PC-9 (cell line): Measurements from ENCODE around the gene SLC8A1.

Source experiments
- EZH2 ChIP-seq: fragments of 200-600 bp; sonication (generic); IDR thresholded peaks from 2 replicates; pipeline ENCODE4 v1.8.0; 2017; ENCODE audit warnings: antibody characterized with exemption, low read depth
- TF ChIP-seq, protein P1 (sequence below): fragments of 200-600 bp; sonication (generic); conservative IDR thresholded peaks from 2 replicates; pipeline ENCODE4 v1.6.1; 2017; ENCODE audit warnings: mixed run types, antibody characterized with exemption, mild to moderate bottlenecking, moderate library complexity

DNA sequence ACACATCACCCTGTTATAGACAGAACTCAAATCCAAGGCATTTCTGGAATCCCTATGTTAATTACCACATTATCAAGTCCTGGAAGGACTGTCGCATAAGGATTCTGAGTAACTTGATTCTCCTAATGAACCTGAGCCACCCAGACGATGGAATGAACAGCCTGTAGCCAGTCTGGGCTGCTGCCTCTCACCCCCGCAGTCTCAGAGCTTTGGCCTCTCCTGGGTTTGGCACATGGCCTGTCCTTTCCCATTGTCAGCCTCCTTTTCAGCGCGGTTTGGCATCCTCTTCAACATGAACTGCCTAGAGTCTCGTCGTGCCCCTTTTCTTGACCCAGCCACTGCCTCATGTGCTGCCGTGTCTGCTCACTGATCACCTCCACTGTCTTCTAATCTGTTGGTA, 147.6 kb downstream of the SLC8A1 start:
- TF ChIP-seq, protein P1, sequence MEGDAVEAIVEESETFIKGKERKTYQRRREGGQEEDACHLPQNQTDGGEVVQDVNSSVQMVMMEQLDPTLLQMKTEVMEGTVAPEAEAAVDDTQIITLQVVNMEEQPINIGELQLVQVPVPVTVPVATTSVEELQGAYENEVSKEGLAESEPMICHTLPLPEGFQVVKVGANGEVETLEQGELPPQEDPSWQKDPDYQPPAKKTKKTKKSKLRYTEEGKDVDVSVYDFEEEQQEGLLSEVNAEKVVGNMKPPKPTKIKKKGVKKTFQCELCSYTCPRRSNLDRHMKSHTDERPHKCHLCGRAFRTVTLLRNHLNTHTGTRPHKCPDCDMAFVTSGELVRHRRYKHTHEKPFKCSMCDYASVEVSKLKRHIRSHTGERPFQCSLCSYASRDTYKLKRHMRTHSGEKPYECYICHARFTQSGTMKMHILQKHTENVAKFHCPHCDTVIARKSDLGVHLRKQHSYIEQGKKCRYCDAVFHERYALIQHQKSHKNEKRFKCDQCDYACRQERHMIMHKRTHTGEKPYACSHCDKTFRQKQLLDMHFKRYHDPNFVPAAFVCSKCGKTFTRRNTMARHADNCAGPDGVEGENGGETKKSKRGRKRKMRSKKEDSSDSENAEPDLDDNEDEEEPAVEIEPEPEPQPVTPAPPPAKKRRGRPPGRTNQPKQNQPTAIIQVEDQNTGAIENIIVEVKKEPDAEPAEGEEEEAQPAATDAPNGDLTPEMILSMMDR: no peak
- TF ChIP-seq EZH2: no peak
